Neuronal stem cell (in vitro differentiated cells): ENCODE data around the gene CUZD1.
"Not testable (repeated sequence)": the region's sequence is repeated elsewhere in the genome, so short reads cannot be mapped to it uniquely, and the experiment has no call there.

Source experiments
- DNase-seq: peaks from one replicate; pipeline ENCODE4 v3.0.0-alpha.2; 2013; ENCODE audit warnings: low spot score
- H2AFZ ChIP-seq: one replicate; pipeline ENCODE4 v1.6.1; 2013; ENCODE audit warnings: mild to moderate bottlenecking, low read length, inconsistent platforms
- H2AK5ac ChIP-seq: 2 replicates; pipeline ENCODE4 v1.6.1; 2013; ENCODE audit warnings: low read depth, mild to moderate bottlenecking, inconsistent platforms, low read length, moderate library complexity, mixed read lengths
- H2BK120ac ChIP-seq: 2 replicates; pipeline ENCODE4 v1.6.1; 2013; ENCODE audit warnings: low read depth, mild to moderate bottlenecking, inconsistent platforms, low read length, moderate library complexity, mixed read lengths
- H2BK12ac ChIP-seq: one replicate; pipeline ENCODE4 v1.6.1; 2013; ENCODE audit warnings: low read length, inconsistent platforms
- H2BK15ac ChIP-seq: 2 replicates; pipeline ENCODE4 v1.6.1; 2013; ENCODE audit warnings: mild to moderate bottlenecking, low read length, inconsistent platforms, mixed read lengths
- H2BK5ac ChIP-seq: one replicate; pipeline ENCODE4 v1.6.1; 2013; ENCODE audit warnings: inconsistent platforms, mild to moderate bottlenecking, low read length, moderate library complexity
- H3K14ac ChIP-seq: one replicate; pipeline ENCODE4 v1.6.1; 2013; ENCODE audit warnings: low read length, inconsistent platforms
- H3K18ac ChIP-seq: 2 replicates; pipeline ENCODE4 v1.6.1; 2013; ENCODE audit warnings: low read length, inconsistent platforms
- H3K23ac ChIP-seq: 2 replicates; pipeline ENCODE4 v1.6.1; 2013; ENCODE audit warnings: low read depth, mild to moderate bottlenecking, mixed read lengths, low read length, inconsistent platforms; ENCODE audit not compliant: poor library complexity
- H3K27ac ChIP-seq: replicated peaks from 3 replicates; pipeline ENCODE4 v1.5.1; 2013; ENCODE audit warnings: low read length, inconsistent platforms
- H3K27me3 ChIP-seq, 3 experiments: 2 replicates each; pipeline ENCODE4 v1.6.1; 2013; ENCODE audit warnings: low read length in 3 of 3, mild to moderate bottlenecking in 2 of 3, inconsistent platforms in 1 of 3, low read depth in 1 of 3, mixed read lengths in 1 of 3, moderate library complexity in 1 of 3; ENCODE audit not compliant: control insufficient read depth in 3 of 3, insufficient read depth in 3 of 3
- H3K36me3 ChIP-seq, 2 donors: replicated peaks in 1 of 2; 2 replicates each; pipeline ENCODE4 v1.6.1; 2013; ENCODE audit warnings: low read length in 2 of 2; ENCODE audit not compliant: control insufficient read depth in 2 of 2, insufficient read depth in 2 of 2
- H3K4ac ChIP-seq: 2 replicates; pipeline ENCODE4 v1.6.1; 2013; ENCODE audit warnings: inconsistent platforms, mild to moderate bottlenecking, low read length, moderate library complexity
- H3K4me1 ChIP-seq, 2 donors: 1 replicate in 1 of 2; 2 replicates in 1 of 2; pipeline ENCODE4 v1.6.1; 2013; ENCODE audit warnings: low read length in 2 of 2, low read depth in 1 of 2; ENCODE audit not compliant: control insufficient read depth in 2 of 2, insufficient read depth in 1 of 2
- H3K4me2 ChIP-seq: one replicate; pipeline ENCODE4 v1.6.1; 2013; ENCODE audit warnings: mild to moderate bottlenecking, low read length, inconsistent platforms; ENCODE audit not compliant: insufficient read depth, poor library complexity, severe bottlenecking
- H3K4me3 ChIP-seq, 2 donors: 2 replicates each; pipeline ENCODE4 v1.5.1; 2013; ENCODE audit warnings: low read length in 2 of 2, mild to moderate bottlenecking in 2 of 2, inconsistent platforms in 1 of 2, moderate library complexity in 1 of 2
- H3K79me1 ChIP-seq: one replicate; pipeline ENCODE4 v1.6.1; 2013; ENCODE audit warnings: low read depth, mild to moderate bottlenecking, inconsistent platforms, low read length, moderate library complexity
- H3K9ac ChIP-seq: one replicate; pipeline ENCODE4 v1.6.1; 2013; ENCODE audit warnings: mild to moderate bottlenecking, low read depth, low read length, inconsistent platforms; ENCODE audit not compliant: poor library complexity
- H3K9me3 ChIP-seq, 2 donors: replicated peaks in 1 of 2; 2 replicates each; pipeline versions ENCODE3 to v1.6.1; 2013; ENCODE audit warnings: low read length in 2 of 2, mild to moderate bottlenecking in 2 of 2, inconsistent platforms in 1 of 2, low read depth in 1 of 2, mixed read lengths in 1 of 2, moderate library complexity in 1 of 2; ENCODE audit not compliant: control insufficient read depth in 2 of 2, insufficient read depth in 1 of 2
- H4K8ac ChIP-seq: one replicate; pipeline ENCODE4 v1.6.1; 2013; ENCODE audit warnings: low read depth, mild to moderate bottlenecking, inconsistent platforms, low read length, moderate library complexity
- H4K91ac ChIP-seq: one replicate; pipeline ENCODE4 v1.6.1; 2013; ENCODE audit warnings: low read length, low read depth, mild to moderate bottlenecking, inconsistent platforms; ENCODE audit not compliant: poor library complexity
- WGBS, 2 donors: extraction: QIAGEN DNeasy Blood & Tissue Kit; methylation state at CpG; one replicate each; pipeline ENCODE4 v1.1.7; 2013; ENCODE audit warnings: missing lambda C conversion rate in 2 of 2, mixed read lengths in 1 of 2; ENCODE audit not compliant: insufficient read length in 2 of 2, insufficient replicate concordance in 1 of 2; ENCODE audit errors: extremely low coverage in 2 of 2; 5-methylcytosine and 5-hydroxymethylcytosine counted together

Gene CUZD1

GRCh38 chr10:122859527-122859926 is 13.9 kb upstream of the CUZD1 start:
- Histone ChIP-seq H4K91ac (no peak overlapping the region), H3K9me3 (no peaks in the 10 kb centered on the region), H3K4me2 (no peak overlapping the region), H3K79me1 (peaks cover 2% of the 10 kb centered on the region), H4K8ac (no peak overlapping the region), H3K4me3 (no peak overlapping the region), H3K27me3 (no peaks in the 10 kb centered on the region), H3K4me1 (peaks cover 0 to 1% of the 10 kb centered on the region in 2 donors), H3K36me3 (no peaks in the 10 kb centered on the region), H2BK12ac (no peak overlapping the region), H3K9ac (no peak overlapping the region), H2BK15ac (no peak overlapping the region), H3K27ac (no peak overlapping the region), H3K4ac (no peak overlapping the region), H3K23ac (no peak overlapping the region), H3K14ac (no peak overlapping the region), H2AK5ac (no peak overlapping the region), H2BK120ac (no peak overlapping the region), H2AFZ (no peak overlapping the region), H2BK5ac (no peak overlapping the region), H3K18ac (no peak overlapping the region)
- no CpG with 5 or more reads among the region's 1 CpG for WGBS, 2 donors
- no peak for DNase-seq

DNA sequence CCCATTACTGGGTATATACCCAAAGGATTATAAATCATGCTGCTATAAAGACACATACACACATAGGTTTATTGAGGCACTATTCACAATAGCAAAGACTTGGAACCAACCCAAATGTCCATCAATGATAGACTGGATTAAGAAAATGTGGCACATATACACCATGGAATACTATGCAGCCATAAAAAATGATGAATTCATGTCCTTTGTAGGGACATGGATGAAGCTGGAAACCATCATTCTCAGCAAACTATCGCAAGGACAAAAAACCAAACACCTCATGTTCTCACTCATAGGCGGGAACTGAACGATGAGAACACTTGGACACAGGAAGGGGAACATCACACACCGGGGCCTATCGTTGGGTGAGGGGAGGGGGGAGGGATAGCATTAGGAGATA is 12.4 kb upstream of the CUZD1 start:
- H3K18ac ChIP-seq, DNase-seq, H3K79me1 ChIP-seq, H3K9ac ChIP-seq, H3K27me3 ChIP-seq, H3K9me3 ChIP-seq, H4K91ac ChIP-seq, H4K8ac ChIP-seq, H2BK5ac ChIP-seq, H3K14ac ChIP-seq, H3K4me3 ChIP-seq, H3K4me1 ChIP-seq, H2AK5ac ChIP-seq, H2AFZ ChIP-seq, H2BK120ac ChIP-seq, H3K23ac ChIP-seq, H3K27ac ChIP-seq, H3K4ac ChIP-seq, H3K4me2 ChIP-seq, H3K36me3 ChIP-seq, H2BK12ac ChIP-seq, H2BK15ac ChIP-seq: not testable (repeated sequence)
- WGBS, 2 donors, result no CpG with 5 or more reads among the region's 5 CpGs

- WGBS, 2 donors, result no CpG with 5 or more reads among the region's 1 CpG
- H3K4me2 ChIP-seq, result no peak overlapping the region
- no peak overlapping the region for H2AK5ac ChIP-seq
- no peaks in the 10 kb centered on the region for H3K36me3 ChIP-seq
- no peak overlapping the region for H3K18ac ChIP-seq
- H3K14ac ChIP-seq, result no peak overlapping the region
- H3K4ac ChIP-seq, result no peak overlapping the region
- H3K27me3 ChIP-seq, result no peaks in the 10 kb centered on the region
- H2BK5ac ChIP-seq, result no peak overlapping the region
- H3K4me3 ChIP-seq, result no peak overlapping the region
- H2BK15ac ChIP-seq, result no peak overlapping the region
- no peak overlapping the region for H4K8ac ChIP-seq
- no peak overlapping the region for H2BK120ac ChIP-seq
- no peak overlapping the region for H2BK12ac ChIP-seq
- H2AFZ ChIP-seq, result no peak overlapping the region
- H3K79me1 ChIP-seq, result peaks cover 2% of the 10 kb centered on the region
- no peak for DNase-seq
- no peak overlapping the region for H3K27ac ChIP-seq
- H4K91ac ChIP-seq, result no peak overlapping the region
- no peak overlapping the region for H3K23ac ChIP-seq
- no peak overlapping the region for H3K9ac ChIP-seq
- peaks cover 0 to 1% of the 10 kb centered on the region in 2 donors for H3K4me1 ChIP-seq
- no peaks in the 10 kb centered on the region for H3K9me3 ChIP-seq
Measured at GRCh38 chr10:122856902-122857301, 11.2 kb upstream of the CUZD1 start.

- H3K4me2 ChIP-seq, result no peak overlapping the region
- H2BK15ac ChIP-seq, result no peak overlapping the region
- no peak overlapping the region for H3K14ac ChIP-seq
- WGBS, 2 donors, result no CpG with 5 or more reads among the region's 3 CpGs
- no peak overlapping the region for H3K27ac ChIP-seq
- H3K18ac ChIP-seq, result no peak overlapping the region
- no peak overlapping the region for H2AK5ac ChIP-seq
- peaks cover 2% of the 10 kb centered on the region for H3K79me1 ChIP-seq
- H4K8ac ChIP-seq, result no peak overlapping the region
- no peak overlapping the region for H3K4ac ChIP-seq
- H3K36me3 ChIP-seq, result no peaks in the 10 kb centered on the region
- H3K23ac ChIP-seq, result no peak overlapping the region
- no peak overlapping the region for H2BK5ac ChIP-seq
- DNase-seq, result no peak
- H3K27me3 ChIP-seq, result no peaks in the 10 kb centered on the region
- no peak overlapping the region for H3K4me3 ChIP-seq
- H4K91ac ChIP-seq, result no peak overlapping the region
- no peaks in the 10 kb centered on the region for H3K9me3 ChIP-seq
- no peak overlapping the region for H2BK120ac ChIP-seq
- H2BK12ac ChIP-seq, result no peak overlapping the region
- H3K4me1 ChIP-seq, result peaks cover 0 to 1% of the 10 kb centered on the region in 2 donors
- no peak overlapping the region for H3K9ac ChIP-seq
- no peak overlapping the region for H2AFZ ChIP-seq
Measured at GRCh38 chr10:122855745-122856144, 10.1 kb upstream of the CUZD1 start.
